GM12872 (cell line): ENCODE results near the gene ACER2.

Experiments used
- CTCF ChIP-seq: IDR thresholded peaks from 3 replicates; pipeline ENCODE4 v1.5.1; 2011; ENCODE audit warnings: low read depth, mild to moderate bottlenecking, low read length, moderate library complexity; ENCODE audit not compliant: insufficient read depth

Gene ACER2

GRCh38 chr9:19408693-19409400 lies at the start of gene ACER2:
ACER2 (plus strand) TSS chr9:19409009; CDS start chr9:19409085, 76 bp downstream.
- TF ChIP-seq CTCF = 0 out of 3 replicates have a peak, but pooled peaks have one; percentile 14

DNA sequence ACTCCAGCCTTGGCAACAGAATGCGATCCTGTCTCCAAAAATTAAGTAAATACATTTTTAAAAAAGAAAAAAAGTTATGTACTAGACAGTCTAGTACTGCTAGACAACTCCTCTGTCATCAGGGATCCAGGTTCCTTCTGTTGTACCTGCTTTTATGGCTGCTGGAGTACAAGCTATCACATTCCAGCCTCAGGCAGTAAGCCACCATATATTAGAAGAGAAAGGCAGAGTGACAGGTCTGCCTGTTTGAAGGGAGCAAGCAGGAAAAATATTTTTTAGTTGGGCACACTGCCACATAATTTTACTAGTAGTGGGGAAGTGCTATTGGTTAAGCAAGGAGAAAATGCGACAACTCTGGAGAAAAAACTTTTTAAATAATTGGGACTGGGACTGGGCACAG lies 39.7 kb upstream of the ACER2 start:
- no peak for TF ChIP-seq CTCF

GRCh38 chr9:19371942-19372341 lies 36.9 kb upstream of the ACER2 start:
- no peak for TF ChIP-seq CTCF

GRCh38 chr9:19372567-19372966 lies 36.2 kb upstream of the ACER2 start:
- no peak for TF ChIP-seq CTCF

DNA sequence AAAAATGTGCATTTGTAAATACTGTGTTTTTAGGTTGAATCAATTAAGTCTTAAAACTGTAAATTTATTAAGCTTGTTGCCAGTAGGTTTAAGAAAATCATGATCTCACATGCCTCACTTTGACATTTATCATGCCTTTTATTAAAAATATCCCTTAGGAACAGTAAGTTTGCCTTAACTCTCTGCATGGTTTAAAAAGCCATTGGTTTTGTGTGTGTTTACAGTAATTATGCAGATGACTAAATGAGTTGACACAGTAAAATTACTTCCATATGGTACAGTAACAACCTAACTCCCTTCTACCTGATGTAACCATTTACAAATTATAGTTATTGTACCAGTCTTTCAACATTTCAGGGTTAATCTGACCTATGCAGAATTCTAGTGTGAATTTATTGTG lies 35.3 kb upstream of the ACER2 start:
- TF ChIP-seq CTCF = no peak

GRCh38 chr9:19375538-19375937 lies 33.3 kb upstream of the ACER2 start:
- TF ChIP-seq CTCF = no peak

GRCh38 chr9:19376931-19377330 lies 31.9 kb upstream of the ACER2 start:
- TF ChIP-seq CTCF = no peak

- no peak for TF ChIP-seq CTCF
Observed at GRCh38 chr9:19378164-19378563, 30.6 kb upstream of the ACER2 start.
